GM12874 (cell line): ENCODE results near the gene RASGEF1C.

Source experiments
- CTCF ChIP-seq: IDR thresholded peaks from 2 replicates; pipeline ENCODE4 v1.5.1; 2011; ENCODE audit warnings: low read depth, mild to moderate bottlenecking, control low read depth, low read length, moderate library complexity; ENCODE audit not compliant: insufficient read depth

RASGEF1C gene

GRCh38 chr5:180194410-180195345 lies 14.3 kb downstream of the RASGEF1C start:
- no peak for TF ChIP-seq CTCF

DNA sequence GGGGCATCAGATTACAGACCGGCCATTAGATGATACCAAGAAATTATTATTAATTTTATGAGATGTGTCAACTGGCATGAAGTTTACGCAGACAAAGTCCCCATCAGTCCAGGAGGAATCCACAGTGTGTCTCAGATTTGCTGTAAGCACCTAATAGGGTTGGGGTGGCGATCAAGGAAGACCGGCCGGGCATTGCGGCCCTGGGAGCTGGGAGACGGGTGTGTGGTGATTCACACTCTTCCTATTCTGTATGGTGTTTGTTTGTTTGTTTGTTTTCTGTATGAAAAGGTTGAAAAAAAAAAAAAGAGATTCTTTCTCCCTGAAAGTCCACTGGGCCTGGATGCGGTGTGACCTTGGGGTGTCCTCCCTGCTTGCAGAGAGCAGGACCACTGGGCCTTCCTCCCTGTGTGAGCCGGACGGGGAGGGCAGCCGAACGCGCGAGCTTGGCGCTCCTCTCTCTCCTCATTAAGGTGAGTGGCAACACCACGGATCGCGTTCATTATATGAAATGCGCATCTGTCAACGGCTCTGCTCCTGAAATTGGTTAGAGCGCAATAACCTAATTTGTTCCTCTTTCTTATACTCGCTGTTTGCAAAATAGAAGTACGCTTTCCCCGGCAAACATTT lies 15.1 kb downstream of the RASGEF1C start:
- no peak for TF ChIP-seq CTCF

- no peak for TF ChIP-seq CTCF
Measured at GRCh38 chr5:180191716-180192115, 17.3 kb downstream of the RASGEF1C start.

DNA sequence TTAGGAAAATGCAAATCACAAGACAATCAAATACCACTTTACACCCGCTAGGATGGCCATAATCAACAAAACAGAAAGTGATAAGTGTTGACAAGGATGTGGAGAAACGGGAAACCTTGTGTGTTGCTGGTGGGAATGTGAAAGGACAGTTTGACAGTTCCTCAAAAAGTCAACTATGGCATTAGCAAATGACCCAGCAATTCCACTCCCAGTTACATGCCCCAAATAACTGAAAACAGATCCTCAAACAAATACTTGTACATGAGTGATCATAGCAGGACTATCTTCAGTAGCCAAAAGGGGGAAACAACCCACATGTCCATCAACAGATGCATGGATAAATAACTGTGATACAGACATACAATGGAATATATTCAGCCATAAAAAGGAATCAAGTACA lies 21.2 kb downstream of the RASGEF1C start:
- TF ChIP-seq CTCF = no peak

DNA sequence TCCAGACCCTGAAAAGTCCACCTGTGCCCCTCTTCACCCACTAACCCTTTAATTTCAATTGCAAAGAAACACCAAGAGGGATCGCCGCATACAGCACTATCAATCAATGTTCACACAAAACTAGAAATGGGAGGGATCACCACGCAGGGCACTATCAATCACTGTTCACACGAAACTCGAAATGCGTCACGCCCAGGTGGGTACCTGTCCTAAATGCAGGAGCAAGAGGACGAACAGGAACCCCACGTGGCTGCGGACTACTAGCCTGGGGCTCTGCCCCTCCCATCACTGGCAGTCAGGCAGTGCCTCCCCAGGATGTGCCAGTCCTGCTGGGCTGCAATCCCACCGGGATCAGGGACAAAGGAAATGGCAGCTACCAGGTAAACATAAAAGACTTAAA lies 28.2 kb downstream of the RASGEF1C start:
- TF ChIP-seq CTCF = no peak

GRCh38 chr5:180180421-180180820 lies 28.6 kb downstream of the RASGEF1C start:
- no peak for TF ChIP-seq CTCF
